Bone marrow (tissue), 2 donors: Measurements from ENCODE around the gene STXBP5L.
A peak's percentile ranks its signal among the peaks of the same experiment; 100 is the strongest.
"Not testable (repeated sequence)": the region's sequence is repeated elsewhere in the genome, so short reads cannot be mapped to it uniquely, and the experiment has no call there.

ENCODE experiments used
- DNase-seq, 2 donors: peaks; one replicate each; lab custom pipeline; 2025; lab: John Stamatoyannopoulos, UW

STXBP5L gene

DNA sequence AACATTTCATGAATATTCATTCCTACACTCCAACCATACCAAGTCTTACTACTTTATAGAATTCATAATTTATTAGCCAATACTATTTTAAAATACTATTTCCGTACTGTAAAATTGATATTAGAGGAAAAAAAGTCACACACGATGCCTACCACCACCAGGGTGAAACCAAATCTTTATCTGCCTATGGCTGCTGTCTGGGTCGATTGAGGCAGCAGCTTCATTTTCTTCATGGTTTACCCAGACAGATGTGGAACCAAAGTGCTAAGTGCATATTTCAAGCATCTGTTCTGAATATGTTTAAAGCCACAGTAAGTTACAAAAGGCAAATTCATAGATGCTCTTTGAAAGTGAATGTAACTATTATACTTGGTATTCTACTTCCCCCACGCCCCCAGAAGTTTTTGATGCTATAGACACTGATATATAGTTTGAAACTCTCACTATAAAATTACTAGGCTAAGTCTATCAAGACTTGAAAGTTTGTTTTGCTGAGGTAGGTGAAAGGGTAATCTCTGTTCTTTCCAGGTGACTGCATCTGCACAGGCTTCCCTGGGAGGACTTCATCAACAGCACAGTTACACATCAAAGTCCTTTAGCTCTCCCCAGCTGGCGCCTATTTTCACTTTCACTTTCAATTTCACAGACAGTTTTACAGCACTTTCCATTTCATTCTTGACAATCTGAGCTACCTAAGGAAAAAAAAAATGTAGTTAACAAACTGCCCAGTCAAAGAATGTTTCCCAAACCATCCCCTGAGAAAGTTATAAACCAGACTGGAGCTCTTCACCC is 523.9 kb downstream of the STXBP5L start:
- DNase-seq: peak in 1 of 2 donors; percentile 82

DNA sequence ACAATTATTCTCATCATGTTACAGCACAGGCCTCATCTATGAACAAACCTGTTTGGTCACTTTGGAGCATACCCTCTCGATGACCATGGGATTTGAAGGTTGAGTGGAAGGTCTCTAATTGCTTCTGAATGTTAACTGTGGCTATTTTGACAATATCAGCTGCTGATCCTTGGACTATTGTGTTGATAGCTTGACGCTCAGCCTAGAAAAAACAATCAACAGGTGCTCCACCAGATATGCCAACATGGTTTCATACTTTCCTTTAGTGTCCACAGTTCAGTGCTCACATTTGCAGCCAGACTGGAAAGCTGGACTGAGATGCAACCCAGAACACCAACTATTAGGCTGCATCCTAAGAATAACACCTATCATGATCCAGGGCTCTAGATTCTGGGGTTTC is 528.1 kb downstream of the STXBP5L start:
- DNase-seq: no peak

DNA sequence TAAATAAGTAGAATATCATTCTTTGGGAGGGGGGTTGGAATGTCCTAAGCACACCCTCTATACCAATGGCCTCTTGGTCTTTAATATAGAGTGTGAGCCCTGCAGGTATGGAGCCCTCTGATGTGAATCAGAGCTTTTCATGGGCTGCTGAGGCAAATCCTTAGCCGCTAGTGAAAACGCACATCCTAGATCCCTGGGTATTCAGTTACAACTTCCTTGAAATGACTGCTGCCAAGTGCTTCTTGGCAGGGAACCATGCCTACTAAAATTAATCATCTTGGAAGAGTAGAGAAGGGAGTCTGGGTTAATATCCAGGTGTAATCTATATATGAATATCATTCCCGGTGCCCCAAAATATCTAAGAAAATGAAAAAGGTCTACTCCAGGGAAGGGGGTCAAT is 528.6 kb downstream of the STXBP5L start:
- no peak for DNase-seq

DNA sequence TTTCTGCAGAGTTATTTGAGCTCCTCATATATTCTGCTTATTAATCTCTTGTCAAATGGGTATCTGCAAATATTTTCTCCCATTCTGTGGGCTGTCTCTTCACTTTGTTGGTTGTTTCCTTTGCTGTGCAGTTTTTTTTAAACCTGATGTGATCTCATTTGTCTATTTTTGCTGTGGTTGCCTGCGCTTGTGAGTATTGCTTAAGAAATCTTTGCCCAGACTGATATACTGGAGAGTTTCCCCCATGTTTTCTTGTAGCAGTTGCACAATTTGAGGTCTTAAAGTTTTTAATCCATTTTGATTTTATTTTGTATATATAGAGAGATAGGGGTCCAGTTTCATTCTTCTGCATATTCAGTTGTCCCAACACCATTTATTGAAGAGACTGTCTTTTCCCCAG is 535.5 kb downstream of the STXBP5L start:
- no peak for DNase-seq

DNA sequence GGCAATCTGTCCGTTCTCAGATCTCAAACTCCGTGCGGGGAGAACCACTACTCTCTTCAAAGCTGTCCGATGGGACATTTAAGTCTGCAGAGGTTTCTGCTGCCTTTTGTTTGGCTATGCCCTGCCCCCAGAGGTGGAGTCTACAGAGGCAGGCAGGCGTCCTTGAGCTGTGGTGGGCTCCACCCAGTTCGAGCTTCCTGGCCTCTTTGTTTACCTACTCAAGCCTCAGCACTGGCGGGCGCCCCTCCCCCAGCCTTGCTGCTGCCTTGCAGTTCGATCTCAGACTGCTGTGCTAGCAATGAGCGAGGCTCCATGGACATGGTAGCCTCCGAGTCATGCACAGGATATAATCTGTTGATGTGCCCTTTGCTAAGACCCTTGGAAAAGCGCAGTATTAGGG is 543.7 kb downstream of the STXBP5L start:
- DNase-seq: not testable (repeated sequence)

DNA sequence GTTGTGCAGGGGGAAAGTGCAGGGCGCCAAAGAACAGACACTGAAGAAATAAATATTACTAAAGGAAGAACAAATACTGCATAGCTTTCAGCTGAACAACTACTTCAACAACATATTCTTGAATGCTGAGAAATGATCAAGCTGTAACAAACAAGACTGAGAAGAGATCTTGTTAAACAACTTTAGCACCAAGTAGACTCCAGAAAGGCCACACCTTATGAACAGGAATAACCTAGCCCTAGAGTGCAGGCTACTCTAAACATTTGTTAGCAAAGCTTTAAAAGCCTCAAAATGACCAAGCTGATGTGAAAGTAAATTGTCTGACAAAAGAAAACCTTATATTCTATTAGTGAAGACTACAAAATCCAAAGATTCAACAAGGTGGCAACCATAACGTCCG is 554.6 kb downstream of the STXBP5L start:
- no peak for DNase-seq

DNA sequence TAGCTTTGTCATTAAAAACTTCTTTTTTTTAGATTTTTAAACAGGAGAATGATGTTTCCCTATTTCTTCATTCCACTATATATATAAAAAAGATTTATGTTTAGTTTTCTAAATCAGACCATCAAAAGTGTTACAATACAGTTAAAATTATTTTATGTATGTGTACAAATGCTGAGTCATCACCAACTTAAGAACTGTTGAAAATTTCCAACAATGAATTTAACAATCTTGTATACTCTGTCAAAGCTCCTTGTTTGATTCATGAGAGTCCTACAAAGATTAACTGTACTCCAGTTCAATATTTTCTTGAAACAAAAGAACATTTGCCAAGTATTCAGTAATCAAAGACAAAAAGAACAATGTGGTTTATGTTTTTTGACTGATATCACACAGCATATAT is 555.7 kb downstream of the STXBP5L start:
- DNase-seq: no peak

DNA sequence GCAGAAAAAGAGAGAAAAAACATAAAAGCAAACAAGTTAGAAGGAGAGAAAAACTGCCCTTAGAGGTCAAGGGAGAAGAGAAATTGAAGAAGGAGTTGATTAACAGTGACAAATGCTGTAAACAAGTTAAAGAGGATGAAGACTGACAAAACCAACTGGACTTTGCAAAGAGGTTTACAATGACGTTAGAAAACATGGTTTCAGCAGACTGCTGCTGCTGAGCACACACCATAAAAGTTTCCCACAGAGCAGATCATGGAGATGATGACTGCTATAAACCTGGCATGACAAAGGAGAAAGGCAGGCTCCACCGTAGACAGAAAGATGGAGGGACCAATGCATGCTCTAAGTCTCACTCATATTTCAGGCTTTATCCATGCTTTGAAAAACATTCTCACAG is 559.1 kb downstream of the STXBP5L start:
- DNase-seq: no peak

DNA sequence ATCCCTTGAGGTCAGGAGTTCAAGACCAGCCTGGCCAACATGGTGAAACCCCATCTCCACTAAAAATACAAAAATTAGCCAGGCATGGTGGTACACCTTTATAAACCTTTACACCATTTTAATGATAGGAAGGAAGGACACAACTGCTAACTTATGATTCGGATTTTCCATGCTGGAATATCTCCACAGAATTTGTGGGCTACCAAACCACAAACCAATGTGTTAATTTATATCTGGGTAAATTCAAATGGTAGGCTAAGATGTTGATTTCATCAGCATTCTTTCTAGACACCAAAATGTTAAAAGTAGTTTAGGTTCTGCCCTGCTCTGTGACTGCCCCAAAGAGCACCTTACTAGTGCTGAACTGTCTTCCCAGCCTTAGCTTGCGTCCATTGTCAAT is 565.0 kb downstream of the STXBP5L start:
- no peak for DNase-seq
